Heart right ventricle (tissue), 16 donors: ENCODE results near the gene SLC39A2. TPM values are rescaled to one million over a fixed set of nuclear protein-coding genes. Genes with fewer than 3 reads are reported as not detected.

Experiments used
- ATAC-seq, 8 donors: fragments of 200-7000 bp; cut with Tn5 transposase; one replicate each; pipeline ENCODE4 v1.9.1; 2020; ENCODE audit warnings: mild to moderate bottlenecking in 8 of 8, moderate library complexity in 8 of 8, moderate number of reproducible peaks in 1 of 8
- DNase-seq, 2 donors: peaks; one replicate each; pipeline ENCODE4 v3.0.0-alpha.2; 2020
- H3K27ac ChIP-seq, 10 donors: fragments of 200-600 bp; sonication (generic) in 2 of 10; one replicate each; pipeline versions ENCODE4 v1.5.0 to v1.8.0; 2020 to 2022; ENCODE audit warnings: mild to moderate bottlenecking in 3 of 10
- H3K27me3 ChIP-seq, 7 donors: fragments of 200-600 bp; one replicate each; pipeline ENCODE4 v1.8.0; 2021 to 2022; ENCODE audit warnings: mild to moderate bottlenecking in 2 of 7
- H3K36me3 ChIP-seq, 9 donors: fragments of 200-600 bp; sonication (generic) in 1 of 9; one replicate each; pipeline versions ENCODE4 v1.5.0 to v1.8.0; 2020 to 2022; ENCODE audit warnings: mild to moderate bottlenecking in 2 of 9
- H3K4me1 ChIP-seq, 9 donors: fragments of 200-600 bp; sonication (generic) in 1 of 9; one replicate each; pipeline versions ENCODE4 v1.5.0 to v1.8.0; 2020 to 2022; ENCODE audit warnings: mild to moderate bottlenecking in 4 of 9
- H3K4me3 ChIP-seq, 10 donors: fragments of 200-600 bp; sonication (generic) in 2 of 10; one replicate each; pipeline versions ENCODE4 v1.5.0 to v1.8.0; 2020 to 2022; ENCODE audit warnings: mild to moderate bottlenecking in 7 of 10, moderate library complexity in 2 of 10
- H3K9me3 ChIP-seq, 11 donors: fragments of 200-600 bp in 10 of 11; sonication (generic) in 2 of 11; one replicate each; pipeline versions ENCODE4 v1.5.0 to v1.8.0; 2013 to 2022; ENCODE audit warnings: mild to moderate bottlenecking in 2 of 11, control low read depth in 1 of 11, moderate library complexity in 1 of 11
- WGBS, 2 donors: extraction: QIAGEN DNeasy Blood & Tissue Kit; methylation state at CpG; one replicate each; pipeline ENCODE4 v1.1.7; 2013; ENCODE audit warnings: inconsistent platforms in 1 of 2; 5-methylcytosine and 5-hydroxymethylcytosine counted together
- intact Hi-C, 10 donors: fragments of 100-400 bp; cut with DNase I; formaldehyde crosslinking; loops; one replicate each; pipeline versions ENCODE4 v1.11.1 to v1.14.2; 2022
- polyA plus RNA-seq, 2 donors: library from polyadenylated mRNA; stranded (reverse); fragments of 200-250 nt; gene quantifications; one replicate each; pipeline ENCODE4 v1.2.3, GENCODE V29; 2013
- total RNA-seq, 10 donors: library from RNA; stranded (reverse); fragmentation: NEBNext Ultra II Directional in 3 of 10; extraction: Animal tissue kit (Norgen Biotek cat#: 25700) in 3 of 10; gene quantifications; one replicate each; pipeline versions ENCODE4 v1.2.1 to v1.2.4, GENCODE V29; 2021 to 2023
- TF ChIP-seq, protein P1 (sequence below), 9 donors: fragments of 200-600 bp; sonication (generic) in 2 of 9; IDR thresholded peaks; one replicate each; pipeline versions ENCODE4 v1.5.0 to v1.8.0; 2021 to 2022; ENCODE audit warnings: antibody characterized with exemption in 9 of 9, mild to moderate bottlenecking in 5 of 9, moderate library complexity in 1 of 9
- donor health status: Arrhythmogenic right ventricular cardiomyopathy.
- donor health status: ischemic (EF 13 %, LVEDD 7.1; RV severe dilation, severe dysfunction).
- donor health status: healthy with polysubstance abuse.
- donor health status: DM: no; HTN: yes; CAD: no.
- donor health status: DM: no; HTN: no; CAD: no.
- donor health status: ischemic (EF 25% LVEDD 6.9; RV normal size, moderate dysfunction).
- donor health status: ischemic (EF 25% LVEDD 5.7; RV mildly dilated, moderate dysfunction).
- donor health status: healthy.
- donor health status: DM: yes; HTN: yes; CAD: no.
- donor health status: Ischemic cardiomyopathy.
- donor health status: ischemic (EF 35%, LVEDD 5.7; RV mildly dilated, moderate dysfunction).
- donor health status: nonischemic (EF 11% LVEDD 7.7; RV severe dilation, severe dysfunction).
- donor health status: DM: yes; HTN: yes; CAD: no.
- donor health status: PGD.
- donor health status: ischemic (EF 29% LVEDD 5.4; RV normal size, mild dysfunction).
- donor health status: nonischemic (EF 23%, LVEDD 6.1; RV moderate dilation, normal function).

Gene SLC39A2
- total and polyA plus RNA-seq, 12 donors = not detected

- TF ChIP-seq, protein P1, sequence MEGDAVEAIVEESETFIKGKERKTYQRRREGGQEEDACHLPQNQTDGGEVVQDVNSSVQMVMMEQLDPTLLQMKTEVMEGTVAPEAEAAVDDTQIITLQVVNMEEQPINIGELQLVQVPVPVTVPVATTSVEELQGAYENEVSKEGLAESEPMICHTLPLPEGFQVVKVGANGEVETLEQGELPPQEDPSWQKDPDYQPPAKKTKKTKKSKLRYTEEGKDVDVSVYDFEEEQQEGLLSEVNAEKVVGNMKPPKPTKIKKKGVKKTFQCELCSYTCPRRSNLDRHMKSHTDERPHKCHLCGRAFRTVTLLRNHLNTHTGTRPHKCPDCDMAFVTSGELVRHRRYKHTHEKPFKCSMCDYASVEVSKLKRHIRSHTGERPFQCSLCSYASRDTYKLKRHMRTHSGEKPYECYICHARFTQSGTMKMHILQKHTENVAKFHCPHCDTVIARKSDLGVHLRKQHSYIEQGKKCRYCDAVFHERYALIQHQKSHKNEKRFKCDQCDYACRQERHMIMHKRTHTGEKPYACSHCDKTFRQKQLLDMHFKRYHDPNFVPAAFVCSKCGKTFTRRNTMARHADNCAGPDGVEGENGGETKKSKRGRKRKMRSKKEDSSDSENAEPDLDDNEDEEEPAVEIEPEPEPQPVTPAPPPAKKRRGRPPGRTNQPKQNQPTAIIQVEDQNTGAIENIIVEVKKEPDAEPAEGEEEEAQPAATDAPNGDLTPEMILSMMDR (IDR thresholded peaks at IDR 0.05) = no peak
- WGBS, 2 donors = 13 to 18% methylated on average over 7 of the region's 7 CpGs
- Histone ChIP-seq H3K9me3 (no peaks in the 10 kb centered on the region), H3K4me3 (peak overlapping the region; percentile 59 to 98 (median 82)), H3K4me1 (peaks cover 14 to 59% (median 36%) of the 10 kb centered on the region in 9 donors), H3K36me3 (peaks cover 0 to 45% (median 26%) of the 10 kb centered on the region in 9 donors), H3K27ac (peak overlapping the region; percentile 86 to 100 (median 98)), H3K27me3 (peaks cover 0 to 23% (median 0%) of the 10 kb centered on the region in 7 donors)
- DNase-seq (peak in 1 of 2 donors; percentile 41), ATAC-seq (peak in 2 of 8 donors; percentile 2 to 3)
- intact Hi-C loops = loop anchor here in 2 of 10 donors (5.0 kb wide), 2 partner anchors 64 to 79 kb away; partner anchors contain the start of gene TMEM253 (in 1 of the 2)
Measured at GRCh38 chr14:21023174-21023573, 24.1 kb downstream of the SLC39A2 start.

DNA sequence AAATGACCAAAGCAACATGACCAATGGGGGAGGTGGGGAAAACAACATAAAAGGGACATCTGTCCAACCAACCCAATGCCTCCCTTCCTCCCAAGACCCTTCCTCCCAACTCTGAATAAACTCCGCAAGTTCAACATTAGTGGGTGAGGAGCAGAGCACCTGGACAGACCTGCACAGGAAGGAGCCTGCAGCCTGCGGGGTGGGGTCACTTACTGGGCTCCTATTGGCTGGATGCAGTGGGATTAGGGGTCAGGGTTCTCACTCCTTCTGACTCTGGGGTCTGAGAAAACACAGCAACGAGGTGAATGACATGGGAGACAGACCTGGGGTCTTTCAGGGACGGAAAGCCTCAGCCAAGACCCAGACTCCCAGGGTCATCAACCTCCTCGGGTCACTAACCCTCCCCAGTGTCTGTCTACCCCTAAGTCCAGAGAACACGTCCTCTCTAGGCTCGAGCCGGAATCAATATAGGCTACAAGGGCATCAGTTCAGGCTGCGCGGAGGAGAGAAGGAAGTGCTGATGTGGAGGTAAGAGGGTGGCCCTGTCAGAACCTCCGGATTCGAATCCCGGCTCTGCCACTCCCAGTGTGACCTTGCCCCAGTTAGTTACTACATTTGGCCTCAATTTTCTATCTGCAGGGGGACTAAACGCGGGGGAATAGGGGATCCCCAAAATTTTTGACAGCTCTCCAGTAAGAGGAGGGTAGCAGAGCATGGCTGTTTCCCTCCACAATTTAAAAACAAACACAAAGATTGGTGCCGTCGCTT, 24.9 kb downstream of the SLC39A2 start:
- Histone ChIP-seq H3K36me3 (peaks cover 0 to 37% (median 18%) of the 10 kb centered on the region in 9 donors), H3K9me3 (no peaks in the 10 kb centered on the region), H3K4me3 (peak overlapping the region; percentile 59 to 98 (median 82)), H3K4me1 (peaks cover 14 to 57% (median 36%) of the 10 kb centered on the region in 9 donors), H3K27ac (peak overlapping the region; percentile 86 to 100 (median 98)), H3K27me3 (peaks cover 0 to 23% (median 0%) of the 10 kb centered on the region in 7 donors)
- WGBS, 2 donors = 12 to 15% methylated on average over 17 of the region's 17 CpGs
- TF ChIP-seq, protein P1 (IDR thresholded peaks at IDR 0.05) = no peak
- peak in 6 of 8 donors; percentile 7 to 29 (median 20) for ATAC-seq
- DNase-seq = no peak
- intact Hi-C loops = loop anchor here in 5 of 10 donors (2.0 to 5.0 kb wide), 3 partner anchors 15 to 78 kb away; partner anchors contain the start of gene TMEM253 (in 1 of the 5)

DNA sequence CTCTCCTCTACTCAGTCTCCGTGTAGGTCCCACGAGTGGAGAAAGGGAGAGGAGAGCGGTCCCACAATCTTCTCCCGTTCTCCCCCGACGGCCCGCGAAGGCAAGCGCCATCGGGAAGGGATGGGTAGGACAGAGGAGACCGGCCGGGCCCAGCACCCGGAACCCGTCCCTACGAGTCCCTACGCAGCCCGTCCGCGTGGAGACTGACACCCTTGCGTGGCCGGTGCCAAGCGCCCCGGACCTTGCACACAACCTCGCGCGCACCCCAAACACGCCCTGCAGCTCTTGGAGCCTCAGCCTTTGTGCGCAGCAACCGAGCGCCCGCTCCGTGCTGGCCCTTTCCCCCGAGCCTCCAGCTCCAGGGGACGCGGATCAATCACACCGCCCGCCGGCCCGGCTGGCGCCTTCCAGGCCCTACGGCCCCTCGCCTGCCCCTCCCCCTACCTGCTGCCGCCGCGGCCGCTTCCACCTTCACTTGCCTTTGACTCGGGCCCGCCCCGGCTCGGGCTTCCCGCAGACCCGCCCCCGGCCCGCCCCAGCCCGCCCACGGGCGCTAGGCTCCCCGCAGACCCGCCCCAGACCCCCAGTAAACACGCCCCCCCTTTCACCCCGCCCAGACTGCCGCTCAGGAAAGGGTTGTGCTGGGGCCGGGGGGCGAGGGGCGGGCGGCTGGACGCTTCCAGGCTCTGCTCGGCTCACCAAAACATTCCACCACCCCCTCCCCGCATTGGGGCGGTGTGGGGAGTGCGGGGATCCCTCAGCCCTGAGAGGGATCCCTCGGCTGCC, 25.7 kb downstream of the SLC39A2 start, which contains the start of gene NDRG2:
NDRG2 (minus strand) TSS at position 477 of the 786 bp plus-strand sequence. CDS start 1,746 bp downstream, outside the sequence.
- ATAC-seq = peak; percentile 82 to 94 (median 85)
- peaks cover 14 to 57% (median 36%) of the 10 kb centered on the region in 9 donors for H3K4me1 ChIP-seq
- H3K27me3 ChIP-seq = peaks cover 0 to 23% (median 0%) of the 10 kb centered on the region in 7 donors
- H3K27ac ChIP-seq = peak within 1 kb of the TSS; percentile 86 to 100 (median 98)
- TF ChIP-seq, protein P1 (IDR thresholded peaks at IDR 0.05) = no peak
- peak; percentile 87 to 91 for DNase-seq
- H3K36me3 ChIP-seq = peaks cover 0 to 29% (median 13%) of the 10 kb centered on the region in 9 donors
- intact Hi-C loops = loop anchor here in 6 of 10 donors (1.0 to 5.0 kb wide), 4 partner anchors 14 to 78 kb away; partner anchors contain the start of gene TMEM253 (in 2 of the 6)
- no peaks in the 10 kb centered on the region for H3K9me3 ChIP-seq
- H3K4me3 ChIP-seq = peak within 1 kb of the TSS; percentile 59 to 98 (median 82)
- 0 to 1% methylated on average over 56 to 72 of the region's 72 CpGs for WGBS, 2 donors
